Body of pancreas (tissue), 4 donors: ENCODE results near the gene PIGW.

Experiments
- POLR2A ChIP-seq, 3 donors: fragments of 450-650 bp; IDR thresholded peaks; one replicate each; pipeline ENCODE4 v1.6.1; 2016; ENCODE audit warnings: antibody characterized with exemption in 3 of 3, mild to moderate bottlenecking in 2 of 3
- TF ChIP-seq, protein P1 (sequence below), 7 experiments: fragments of 450-650 bp in 4 of 7; fragments of 200-600 bp in 3 of 7; sonication (generic) in 3 of 7; IDR thresholded peaks; one replicate each; pipeline ENCODE4 v1.5.1; 2016 to 2019; ENCODE audit warnings: antibody characterized with exemption in 7 of 7

DNA sequence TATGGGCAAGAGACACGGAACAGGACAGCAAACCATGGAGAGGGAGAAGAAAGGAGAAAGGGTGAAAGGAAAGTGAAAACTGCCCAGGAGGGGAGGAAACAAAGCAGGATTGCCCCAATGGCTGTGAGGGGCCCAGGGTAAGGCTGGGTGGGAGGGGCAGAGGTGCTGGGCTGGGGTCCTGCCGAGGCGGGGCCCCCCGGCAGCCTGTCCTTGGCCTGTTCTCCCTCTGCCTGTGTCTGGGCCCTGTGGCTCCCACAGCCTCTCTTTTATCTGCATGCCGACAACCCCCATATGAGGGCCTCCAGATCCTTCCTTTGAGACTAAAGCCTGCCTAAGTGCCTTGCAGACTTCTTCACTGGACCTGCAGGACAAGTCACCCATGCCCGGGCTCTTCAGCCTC lies 32.8 kb upstream of the PIGW start:
- TF ChIP-seq, protein P1, sequence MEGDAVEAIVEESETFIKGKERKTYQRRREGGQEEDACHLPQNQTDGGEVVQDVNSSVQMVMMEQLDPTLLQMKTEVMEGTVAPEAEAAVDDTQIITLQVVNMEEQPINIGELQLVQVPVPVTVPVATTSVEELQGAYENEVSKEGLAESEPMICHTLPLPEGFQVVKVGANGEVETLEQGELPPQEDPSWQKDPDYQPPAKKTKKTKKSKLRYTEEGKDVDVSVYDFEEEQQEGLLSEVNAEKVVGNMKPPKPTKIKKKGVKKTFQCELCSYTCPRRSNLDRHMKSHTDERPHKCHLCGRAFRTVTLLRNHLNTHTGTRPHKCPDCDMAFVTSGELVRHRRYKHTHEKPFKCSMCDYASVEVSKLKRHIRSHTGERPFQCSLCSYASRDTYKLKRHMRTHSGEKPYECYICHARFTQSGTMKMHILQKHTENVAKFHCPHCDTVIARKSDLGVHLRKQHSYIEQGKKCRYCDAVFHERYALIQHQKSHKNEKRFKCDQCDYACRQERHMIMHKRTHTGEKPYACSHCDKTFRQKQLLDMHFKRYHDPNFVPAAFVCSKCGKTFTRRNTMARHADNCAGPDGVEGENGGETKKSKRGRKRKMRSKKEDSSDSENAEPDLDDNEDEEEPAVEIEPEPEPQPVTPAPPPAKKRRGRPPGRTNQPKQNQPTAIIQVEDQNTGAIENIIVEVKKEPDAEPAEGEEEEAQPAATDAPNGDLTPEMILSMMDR (IDR thresholded peaks at IDR 0.05): no peak
- TF ChIP-seq POLR2A (IDR thresholded peaks at IDR 0.05): no peak
